ENCODE results near the gene HCN3. TPM values are rescaled to one million over a fixed set of nuclear protein-coding genes. Genes with fewer than 3 reads are reported as not detected.

The HCN3 gene
- total and polyA plus RNA-seq, 2 donors from 2014 or later, result 3.3 to 4.5 TPM

- intact Hi-C loops (cut with DNase I), result no loop called here
- DNase-seq (no peak), FAIRE-seq (no peak)
- peaks cover 0 to 19% (median 12%) of the 10 kb centered on the region in 3 donors for H3K4me1 ChIP-seq (ENCODE audit: control insufficient read depth in 2 of 3, insufficient read depth in 2 of 3, low read depth in 1 of 3, low read length in 3 of 3)
- no peak overlapping the region for H3K27ac ChIP-seq (ENCODE audit: low read depth in 2 of 2, low read length in 2 of 2)
- H3K27me3 ChIP-seq (ENCODE audit: control insufficient read depth, insufficient read depth, low read length), result no peaks in the 10 kb centered on the region
- H3K4me3 ChIP-seq (ENCODE audit: low read length in 3 of 3), result no peak overlapping the region
- TF ChIP-seq, protein P1, sequence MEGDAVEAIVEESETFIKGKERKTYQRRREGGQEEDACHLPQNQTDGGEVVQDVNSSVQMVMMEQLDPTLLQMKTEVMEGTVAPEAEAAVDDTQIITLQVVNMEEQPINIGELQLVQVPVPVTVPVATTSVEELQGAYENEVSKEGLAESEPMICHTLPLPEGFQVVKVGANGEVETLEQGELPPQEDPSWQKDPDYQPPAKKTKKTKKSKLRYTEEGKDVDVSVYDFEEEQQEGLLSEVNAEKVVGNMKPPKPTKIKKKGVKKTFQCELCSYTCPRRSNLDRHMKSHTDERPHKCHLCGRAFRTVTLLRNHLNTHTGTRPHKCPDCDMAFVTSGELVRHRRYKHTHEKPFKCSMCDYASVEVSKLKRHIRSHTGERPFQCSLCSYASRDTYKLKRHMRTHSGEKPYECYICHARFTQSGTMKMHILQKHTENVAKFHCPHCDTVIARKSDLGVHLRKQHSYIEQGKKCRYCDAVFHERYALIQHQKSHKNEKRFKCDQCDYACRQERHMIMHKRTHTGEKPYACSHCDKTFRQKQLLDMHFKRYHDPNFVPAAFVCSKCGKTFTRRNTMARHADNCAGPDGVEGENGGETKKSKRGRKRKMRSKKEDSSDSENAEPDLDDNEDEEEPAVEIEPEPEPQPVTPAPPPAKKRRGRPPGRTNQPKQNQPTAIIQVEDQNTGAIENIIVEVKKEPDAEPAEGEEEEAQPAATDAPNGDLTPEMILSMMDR (IDR thresholded peaks at IDR 0.05; ENCODE audit: borderline replicate concordance, extremely low read depth, insufficient read depth), result no peak
- no peak overlapping the region for H3K9ac ChIP-seq (ENCODE audit: low read length in 3 of 3)
- H3K36me3 ChIP-seq (ENCODE audit: control insufficient read depth in 2 of 3, insufficient read depth in 3 of 3, low read length in 3 of 3), result no peaks in the 10 kb centered on the region
- no peaks in the 10 kb centered on the region for H3K9me3 ChIP-seq (ENCODE audit: control insufficient read depth in 2 of 3, insufficient read depth in 1 of 3, low read length in 3 of 3)
Observed at GRCh38 chr1:155251566-155251965, 25.7 kb upstream of the HCN3 start.

- Histone ChIP-seq H3K27ac (ENCODE audit: low read depth in 2 of 2, low read length in 2 of 2) (no peak overlapping the region), H3K27me3 (ENCODE audit: control insufficient read depth, insufficient read depth, low read length) (no peaks in the 10 kb centered on the region), H3K4me1 (ENCODE audit: control insufficient read depth in 2 of 3, insufficient read depth in 2 of 3, low read depth in 1 of 3, low read length in 3 of 3) (peaks cover 0 to 19% (median 12%) of the 10 kb centered on the region in 3 donors), H3K36me3 (ENCODE audit: control insufficient read depth in 2 of 3, insufficient read depth in 3 of 3, low read length in 3 of 3) (peaks cover 0 to 4% (median 0%) of the 10 kb centered on the region in 3 donors), H3K4me3 (ENCODE audit: low read length in 3 of 3) (no peak overlapping the region), H3K9ac (ENCODE audit: low read length in 3 of 3) (peak overlapping the region in 1 of 3 donors; percentile 26), H3K9me3 (ENCODE audit: control insufficient read depth in 2 of 3, insufficient read depth in 1 of 3, low read length in 3 of 3) (no peaks in the 10 kb centered on the region)
- FAIRE-seq (no peak), DNase-seq (no peak)
- TF ChIP-seq, protein P1 (IDR thresholded peaks at IDR 0.05; ENCODE audit: borderline replicate concordance, extremely low read depth, insufficient read depth), result no peak
- intact Hi-C loops (cut with DNase I), result no loop called here
Observed at GRCh38 chr1:155253208-155253607, 24.1 kb upstream of the HCN3 start.

- Histone ChIP-seq H3K27me3 (ENCODE audit: control insufficient read depth, insufficient read depth, low read length) (no peaks in the 10 kb centered on the region), H3K9ac (ENCODE audit: low read length in 3 of 3) (peak overlapping the region in 1 of 3 donors; percentile 85), H3K9me3 (ENCODE audit: control insufficient read depth in 2 of 3, insufficient read depth in 1 of 3, low read length in 3 of 3) (no peaks in the 10 kb centered on the region), H3K4me3 (ENCODE audit: low read length in 3 of 3) (peak overlapping the region in 1 of 3 donors; percentile 71), H3K36me3 (ENCODE audit: control insufficient read depth in 2 of 3, insufficient read depth in 3 of 3, low read length in 3 of 3) (peaks cover 0 to 4% (median 4%) of the 10 kb centered on the region in 3 donors), H3K4me1 (ENCODE audit: control insufficient read depth in 2 of 3, insufficient read depth in 2 of 3, low read depth in 1 of 3, low read length in 3 of 3) (peaks cover 0 to 19% (median 12%) of the 10 kb centered on the region in 3 donors), H3K27ac (ENCODE audit: low read depth in 2 of 2, low read length in 2 of 2) (no peak overlapping the region)
- DNase-seq, result peak in 1 of 5 donors; percentile 60
- TF ChIP-seq, protein P1 (IDR thresholded peaks at IDR 0.05; ENCODE audit: borderline replicate concordance, extremely low read depth, insufficient read depth), result no peak
- intact Hi-C loops (cut with DNase I), result no loop called here
- no peak for FAIRE-seq
Observed at GRCh38 chr1:155253797-155254196, 23.5 kb upstream of the HCN3 start.
